Uterus (tissue), 2 donors: ENCODE measurements around the gene STEAP2.

Source experiments
- POLR2A ChIP-seq, 2 donors: fragments of 450-650 bp; IDR thresholded peaks; one replicate each; pipeline ENCODE4 v1.6.1; 2016; ENCODE audit warnings: antibody characterized with exemption in 2 of 2, mild to moderate bottlenecking in 1 of 2, moderate library complexity in 1 of 2
- TF ChIP-seq, protein P1 (sequence below), 4 experiments: fragments of 200-600 bp in 2 of 4; fragments of 450-650 bp in 2 of 4; sonication (generic) in 2 of 4; IDR thresholded peaks; one replicate each; pipeline ENCODE4 v1.5.1; 2016 to 2019; ENCODE audit warnings: antibody characterized with exemption in 4 of 4, mild to moderate bottlenecking in 2 of 4, moderate library complexity in 1 of 4

DNA sequence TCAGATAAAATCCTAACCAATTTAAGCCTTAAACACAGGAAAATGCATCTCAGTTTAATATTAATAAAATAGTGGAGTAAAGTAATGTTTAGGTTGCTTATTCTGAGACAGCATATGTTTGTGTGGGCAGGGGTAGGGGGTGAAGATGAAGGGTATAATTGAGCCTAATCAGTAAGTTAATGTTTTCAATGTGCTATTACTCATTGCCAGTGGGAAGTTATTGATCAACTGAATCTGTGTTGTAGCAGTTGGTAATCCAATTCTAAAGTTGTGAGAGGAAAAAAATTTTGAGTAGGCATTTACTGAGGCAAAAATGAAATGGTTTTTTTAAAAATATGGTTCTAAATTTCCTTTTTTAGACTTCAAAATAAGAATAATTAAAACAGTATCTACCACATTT is 49.9 kb downstream of the STEAP2 start:
- TF ChIP-seq, protein P1, sequence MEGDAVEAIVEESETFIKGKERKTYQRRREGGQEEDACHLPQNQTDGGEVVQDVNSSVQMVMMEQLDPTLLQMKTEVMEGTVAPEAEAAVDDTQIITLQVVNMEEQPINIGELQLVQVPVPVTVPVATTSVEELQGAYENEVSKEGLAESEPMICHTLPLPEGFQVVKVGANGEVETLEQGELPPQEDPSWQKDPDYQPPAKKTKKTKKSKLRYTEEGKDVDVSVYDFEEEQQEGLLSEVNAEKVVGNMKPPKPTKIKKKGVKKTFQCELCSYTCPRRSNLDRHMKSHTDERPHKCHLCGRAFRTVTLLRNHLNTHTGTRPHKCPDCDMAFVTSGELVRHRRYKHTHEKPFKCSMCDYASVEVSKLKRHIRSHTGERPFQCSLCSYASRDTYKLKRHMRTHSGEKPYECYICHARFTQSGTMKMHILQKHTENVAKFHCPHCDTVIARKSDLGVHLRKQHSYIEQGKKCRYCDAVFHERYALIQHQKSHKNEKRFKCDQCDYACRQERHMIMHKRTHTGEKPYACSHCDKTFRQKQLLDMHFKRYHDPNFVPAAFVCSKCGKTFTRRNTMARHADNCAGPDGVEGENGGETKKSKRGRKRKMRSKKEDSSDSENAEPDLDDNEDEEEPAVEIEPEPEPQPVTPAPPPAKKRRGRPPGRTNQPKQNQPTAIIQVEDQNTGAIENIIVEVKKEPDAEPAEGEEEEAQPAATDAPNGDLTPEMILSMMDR (IDR thresholded peaks at IDR 0.05), result no peak
- TF ChIP-seq POLR2A (IDR thresholded peaks at IDR 0.05), result no peak
